ENCODE measurements around the gene MFSD6. TPM values are rescaled to one million over a fixed set of nuclear protein-coding genes. Genes with fewer than 3 reads are reported as not detected.
A peak's percentile ranks its signal among the peaks of the same experiment; 100 is the strongest.

Gene MFSD6
- polyA plus RNA-seq, 3 donors = 8.8 to 15.7 (median 12.9) TPM

DNA sequence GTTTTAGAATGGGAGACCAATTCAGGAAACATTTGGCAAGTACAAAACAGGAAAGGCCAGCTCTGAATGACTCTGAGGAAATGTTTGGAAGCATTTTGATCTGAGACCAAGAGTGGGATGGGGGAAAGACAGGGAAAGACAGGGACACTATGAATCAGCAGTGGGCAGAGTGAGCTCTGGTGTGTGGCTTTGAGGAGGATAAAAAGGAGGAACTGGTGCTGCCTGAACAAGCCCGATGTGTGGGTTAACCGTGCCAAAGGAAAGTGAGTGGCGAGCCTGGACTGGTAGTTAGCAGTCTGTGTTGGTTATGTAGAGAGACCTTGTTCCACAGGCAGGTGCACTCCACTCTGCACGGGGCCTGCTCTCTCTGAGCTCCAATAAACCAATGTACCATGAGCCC lies 5.3 kb downstream of the MFSD6 start:
- peak overlapping the region in 5 of 7 donors; percentile 6 to 60 (median 11) for H3K27ac Mint-ChIP-seq
- no peaks in the 10 kb centered on the region for H3K9me3 ChIP-seq (replicated peaks in 1 of 2; ENCODE audit: control insufficient read depth in 1 of 2, insufficient read depth in 1 of 2, low read length in 2 of 2)
- peaks cover 81% of the 10 kb centered on the region for H3K79me2 ChIP-seq (ENCODE audit: insufficient read depth, low read length)
- no peak overlapping the region for H3K9ac ChIP-seq (ENCODE audit: insufficient read depth, low read length, poor library complexity, severe bottlenecking)
- no peaks in the 10 kb centered on the region for H3K9me3 Mint-ChIP-seq
- no peaks in the 10 kb centered on the region for H3K36me3 ChIP-seq (replicated peaks in 1 of 2; ENCODE audit: control insufficient read depth in 1 of 2, insufficient read depth in 2 of 2, low read length in 2 of 2)
- peak overlapping the region; percentile 9 for H3K4me2 ChIP-seq (replicated peaks; ENCODE audit: extremely low read depth, low read length, poor library complexity, severe bottlenecking)
- H3K27ac ChIP-seq (ENCODE audit: low read depth in 1 of 2, low read length in 2 of 2) = no peak overlapping the region
- peaks cover 0 to 2% (median 1%) of the 10 kb centered on the region in 3 donors for H3K27me3 Mint-ChIP-seq (ENCODE audit: low read depth in 3 of 3)
- peak overlapping the region in 1 of 2 donors; percentile 21 for H3K4me3 Mint-ChIP-seq
- H4K20me1 ChIP-seq (ENCODE audit: insufficient read depth, low read length) = peaks cover 12% of the 10 kb centered on the region
- peak in 2 of 3 donors; percentile 12 to 15 for DNase-seq
- peaks cover 6 to 7% of the 10 kb centered on the region in 2 donors for H3K36me3 Mint-ChIP-seq
- no peak overlapping the region for H3K4me3 ChIP-seq (replicated peaks in 1 of 3; ENCODE audit: low read depth in 2 of 3, low read length in 3 of 3)
- 60% methylated on average over 2 of the region's 4 CpGs for WGBS (ENCODE audit: insufficient coverage)
- H3K4me1 ChIP-seq (ENCODE audit: control insufficient read depth in 1 of 2, insufficient read depth in 2 of 2, low read length in 2 of 2) = peaks cover 41 to 60% of the 10 kb centered on the region in 2 donors
- TF ChIP-seq, protein P1, sequence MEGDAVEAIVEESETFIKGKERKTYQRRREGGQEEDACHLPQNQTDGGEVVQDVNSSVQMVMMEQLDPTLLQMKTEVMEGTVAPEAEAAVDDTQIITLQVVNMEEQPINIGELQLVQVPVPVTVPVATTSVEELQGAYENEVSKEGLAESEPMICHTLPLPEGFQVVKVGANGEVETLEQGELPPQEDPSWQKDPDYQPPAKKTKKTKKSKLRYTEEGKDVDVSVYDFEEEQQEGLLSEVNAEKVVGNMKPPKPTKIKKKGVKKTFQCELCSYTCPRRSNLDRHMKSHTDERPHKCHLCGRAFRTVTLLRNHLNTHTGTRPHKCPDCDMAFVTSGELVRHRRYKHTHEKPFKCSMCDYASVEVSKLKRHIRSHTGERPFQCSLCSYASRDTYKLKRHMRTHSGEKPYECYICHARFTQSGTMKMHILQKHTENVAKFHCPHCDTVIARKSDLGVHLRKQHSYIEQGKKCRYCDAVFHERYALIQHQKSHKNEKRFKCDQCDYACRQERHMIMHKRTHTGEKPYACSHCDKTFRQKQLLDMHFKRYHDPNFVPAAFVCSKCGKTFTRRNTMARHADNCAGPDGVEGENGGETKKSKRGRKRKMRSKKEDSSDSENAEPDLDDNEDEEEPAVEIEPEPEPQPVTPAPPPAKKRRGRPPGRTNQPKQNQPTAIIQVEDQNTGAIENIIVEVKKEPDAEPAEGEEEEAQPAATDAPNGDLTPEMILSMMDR (IDR thresholded peaks at IDR 0.05) = no peak
- H3K4me1 Mint-ChIP-seq = peaks cover 49% of the 10 kb centered on the region
- intact Hi-C loops (cut with micrococcal nuclease) = no loop called here
- no peaks in the 10 kb centered on the region for H3K27me3 ChIP-seq (ENCODE audit: control insufficient read depth in 2 of 2, insufficient read depth in 2 of 2, low read length in 2 of 2)
- peak overlapping the region; percentile 4 for H2AFZ ChIP-seq (ENCODE audit: insufficient read depth, low read depth, low read length, poor library complexity, severe bottlenecking)

DNA sequence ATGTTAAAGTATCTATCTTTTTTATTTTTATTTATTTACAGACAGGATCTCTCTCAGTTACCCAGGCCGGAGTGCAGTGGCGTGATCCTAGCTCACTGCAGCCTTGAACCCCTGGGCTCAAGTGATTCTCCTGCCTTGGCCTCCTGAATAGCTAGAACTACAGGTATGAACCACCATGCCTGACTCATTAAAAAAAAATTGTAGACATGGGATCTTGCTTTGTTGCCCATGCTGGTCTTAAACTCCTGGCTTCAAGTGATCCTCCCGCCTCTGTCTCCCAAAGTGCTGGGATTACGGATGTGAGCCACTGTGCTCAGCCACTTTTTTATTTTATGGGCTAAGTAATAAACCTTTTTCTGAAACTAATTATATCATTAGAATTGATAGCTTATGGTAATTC lies 7.1 kb downstream of the MFSD6 start:
- H3K9me3 Mint-ChIP-seq = no peaks in the 10 kb centered on the region
- no peak overlapping the region for H3K4me3 Mint-ChIP-seq
- DNase-seq = no peak
- no peak overlapping the region for H3K9ac ChIP-seq (ENCODE audit: insufficient read depth, low read length, poor library complexity, severe bottlenecking)
- peaks cover 0 to 1% (median 0%) of the 10 kb centered on the region in 3 donors for H3K27me3 Mint-ChIP-seq (ENCODE audit: low read depth in 3 of 3)
- H3K4me3 ChIP-seq (replicated peaks in 1 of 3; ENCODE audit: low read depth in 2 of 3, low read length in 3 of 3) = no peak overlapping the region
- 100% methylated on average over 2 of the region's 4 CpGs for WGBS (ENCODE audit: insufficient coverage)
- no peaks in the 10 kb centered on the region for H3K9me3 ChIP-seq (replicated peaks in 1 of 2; ENCODE audit: control insufficient read depth in 1 of 2, insufficient read depth in 1 of 2, low read length in 2 of 2)
- intact Hi-C loops (cut with micrococcal nuclease) = no loop called here
- peak overlapping the region in 1 of 2 donors; percentile 57 for H3K27ac ChIP-seq (ENCODE audit: low read depth in 1 of 2, low read length in 2 of 2)
- TF ChIP-seq, protein P1 (IDR thresholded peaks at IDR 0.05) = no peak
- peaks cover 6 to 7% of the 10 kb centered on the region in 2 donors for H3K36me3 Mint-ChIP-seq
- peak overlapping the region in 3 of 7 donors; percentile 15 to 85 (median 47) for H3K27ac Mint-ChIP-seq
- no peak overlapping the region for H2AFZ ChIP-seq (ENCODE audit: insufficient read depth, low read depth, low read length, poor library complexity, severe bottlenecking)
- H3K27me3 ChIP-seq (ENCODE audit: control insufficient read depth in 2 of 2, insufficient read depth in 2 of 2, low read length in 2 of 2) = no peaks in the 10 kb centered on the region
- peaks cover 36 to 54% of the 10 kb centered on the region in 2 donors for H3K4me1 ChIP-seq (ENCODE audit: control insufficient read depth in 1 of 2, insufficient read depth in 2 of 2, low read length in 2 of 2)
- H3K36me3 ChIP-seq (replicated peaks in 1 of 2; ENCODE audit: control insufficient read depth in 1 of 2, insufficient read depth in 2 of 2, low read length in 2 of 2) = no peaks in the 10 kb centered on the region
- peaks cover 12% of the 10 kb centered on the region for H4K20me1 ChIP-seq (ENCODE audit: insufficient read depth, low read length)
- peaks cover 78% of the 10 kb centered on the region for H3K79me2 ChIP-seq (ENCODE audit: insufficient read depth, low read length)
- H3K4me1 Mint-ChIP-seq = peaks cover 47% of the 10 kb centered on the region
- H3K4me2 ChIP-seq (replicated peaks; ENCODE audit: extremely low read depth, low read length, poor library complexity, severe bottlenecking) = no peak overlapping the region
